Lower leg skin (tissue), 4 donors: ENCODE measurements around the gene TCTN3. TPM values are rescaled to one million over a fixed set of nuclear protein-coding genes. Genes with fewer than 3 reads are reported as not detected.

Source experiments
- DNase-seq, 2 donors: peaks; one replicate each; pipeline ENCODE4 v3.0.0-alpha.2; 2019; ENCODE audit warnings: low spot score in 2 of 2
- H3K4me3 ChIP-seq: fragments of 200-600 bp; sonication (generic); 2 replicates; pipeline ENCODE4 v1.5.1; 2017; ENCODE audit warnings: mild to moderate bottlenecking, low read depth; ENCODE audit not compliant: poor library complexity, severe bottlenecking
- POLR2A ChIP-seq, 2 donors: fragments of 450-650 bp; IDR thresholded peaks; one replicate each; pipeline ENCODE4 v1.6.1; 2016 to 2017; ENCODE audit warnings: antibody characterized with exemption in 2 of 2, mild to moderate bottlenecking in 1 of 2, moderate library complexity in 1 of 2
- WGBS, 2 donors: methylation state at CpG; one replicate each; pipeline ENCODE4 v1.1.5; 2018; 5-methylcytosine and 5-hydroxymethylcytosine counted together
- intact Hi-C: fragments of 100-400 bp; cut with DNase I; formaldehyde crosslinking; loops from one replicate; pipeline ENCODE4 v1.15.0; 2023; ENCODE audit warnings: low total_unique reads
- total RNA-seq, 4 donors: library from RNA; depleted of rRNA; stranded (reverse); fragments of >200 nt; gene quantifications; one replicate each; pipeline ENCODE4 v1.1.0, GENCODE V29; 2016
- TF ChIP-seq, protein P1 (sequence below), 3 donors: fragments of 450-650 bp; IDR thresholded peaks; one replicate each; pipeline ENCODE4 v1.5.1; 2016; ENCODE audit warnings: antibody characterized with exemption in 3 of 3, mild to moderate bottlenecking in 3 of 3, moderate library complexity in 2 of 3

Gene TCTN3
- total RNA-seq, 4 donors from 2014 or later, result 13.6 to 23.1 (median 16.3) TPM

DNA sequence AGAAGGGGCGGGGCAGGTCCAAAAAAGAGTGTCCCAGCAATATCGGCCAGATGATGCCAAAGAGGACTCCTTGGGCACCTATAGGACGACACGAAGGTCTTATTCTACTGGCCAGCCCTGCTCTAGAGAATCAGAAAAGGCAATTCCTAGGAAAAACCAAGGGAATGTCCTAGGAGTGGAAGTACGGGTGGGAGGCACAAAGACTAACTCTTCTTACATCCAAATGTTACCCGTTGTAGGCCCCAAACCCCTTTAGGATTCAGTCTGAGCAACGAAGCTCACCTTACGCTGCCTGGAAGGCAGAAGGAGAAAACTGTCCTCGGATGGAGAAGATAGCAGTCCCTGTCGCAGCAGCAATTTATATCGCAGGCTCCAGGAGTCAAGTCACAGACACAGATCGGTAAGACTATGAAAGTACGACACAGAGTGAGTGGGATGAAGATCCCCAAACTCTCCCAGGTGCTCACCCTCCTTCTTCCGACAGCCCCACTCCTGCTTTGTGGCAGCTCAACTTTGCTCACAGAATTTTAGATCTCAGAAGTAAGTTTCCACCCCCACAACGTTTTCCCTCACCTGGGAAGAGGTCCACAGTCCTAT is 558 bp downstream of the TCTN3 start:
- H3K4me3 ChIP-seq, result peak overlapping the region; percentile 73
- 3 to 7% methylated on average over 14 to 15 of the region's 15 CpGs for WGBS, 2 donors
- intact Hi-C loops, result loop anchor here (10.0 kb wide), 1 partner anchor 152 kb away; no protein-coding TSS in a partner anchor
- TF ChIP-seq, protein P1, sequence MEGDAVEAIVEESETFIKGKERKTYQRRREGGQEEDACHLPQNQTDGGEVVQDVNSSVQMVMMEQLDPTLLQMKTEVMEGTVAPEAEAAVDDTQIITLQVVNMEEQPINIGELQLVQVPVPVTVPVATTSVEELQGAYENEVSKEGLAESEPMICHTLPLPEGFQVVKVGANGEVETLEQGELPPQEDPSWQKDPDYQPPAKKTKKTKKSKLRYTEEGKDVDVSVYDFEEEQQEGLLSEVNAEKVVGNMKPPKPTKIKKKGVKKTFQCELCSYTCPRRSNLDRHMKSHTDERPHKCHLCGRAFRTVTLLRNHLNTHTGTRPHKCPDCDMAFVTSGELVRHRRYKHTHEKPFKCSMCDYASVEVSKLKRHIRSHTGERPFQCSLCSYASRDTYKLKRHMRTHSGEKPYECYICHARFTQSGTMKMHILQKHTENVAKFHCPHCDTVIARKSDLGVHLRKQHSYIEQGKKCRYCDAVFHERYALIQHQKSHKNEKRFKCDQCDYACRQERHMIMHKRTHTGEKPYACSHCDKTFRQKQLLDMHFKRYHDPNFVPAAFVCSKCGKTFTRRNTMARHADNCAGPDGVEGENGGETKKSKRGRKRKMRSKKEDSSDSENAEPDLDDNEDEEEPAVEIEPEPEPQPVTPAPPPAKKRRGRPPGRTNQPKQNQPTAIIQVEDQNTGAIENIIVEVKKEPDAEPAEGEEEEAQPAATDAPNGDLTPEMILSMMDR (IDR thresholded peaks at IDR 0.05), result no peak
- no peak for TF ChIP-seq POLR2A (IDR thresholded peaks at IDR 0.05)
- DNase-seq, result no peak

DNA sequence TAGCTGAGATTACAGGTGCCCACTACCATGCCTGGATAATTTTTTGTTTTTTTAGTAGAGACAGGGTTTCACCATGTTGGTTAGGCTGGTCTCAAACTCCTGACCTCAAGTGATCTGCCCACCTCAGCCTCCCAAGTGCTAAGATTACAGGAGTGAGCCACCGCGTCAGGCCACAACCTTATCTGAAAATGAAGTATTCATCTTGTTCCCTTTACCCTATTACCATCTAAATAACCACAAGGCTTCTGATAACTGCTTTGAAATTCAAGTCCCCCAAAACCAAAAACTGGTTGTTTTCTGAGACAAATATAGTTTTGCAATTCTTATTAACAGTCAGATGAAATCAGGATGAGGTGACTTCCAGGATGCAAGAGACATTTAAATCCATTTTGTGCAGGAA is 2.4 kb downstream of the TCTN3 start:
- intact Hi-C loops, result loop anchor here (10.0 kb wide), 1 partner anchor 154 kb away; no protein-coding TSS in a partner anchor
- TF ChIP-seq, protein P1 (IDR thresholded peaks at IDR 0.05), result no peak
- TF ChIP-seq POLR2A (IDR thresholded peaks at IDR 0.05), result no peak
- DNase-seq, result no peak
- H3K4me3 ChIP-seq, result no peak overlapping the region
- WGBS, 2 donors, result 88 to 93% methylated on average over 2 of the region's 2 CpGs

DNA sequence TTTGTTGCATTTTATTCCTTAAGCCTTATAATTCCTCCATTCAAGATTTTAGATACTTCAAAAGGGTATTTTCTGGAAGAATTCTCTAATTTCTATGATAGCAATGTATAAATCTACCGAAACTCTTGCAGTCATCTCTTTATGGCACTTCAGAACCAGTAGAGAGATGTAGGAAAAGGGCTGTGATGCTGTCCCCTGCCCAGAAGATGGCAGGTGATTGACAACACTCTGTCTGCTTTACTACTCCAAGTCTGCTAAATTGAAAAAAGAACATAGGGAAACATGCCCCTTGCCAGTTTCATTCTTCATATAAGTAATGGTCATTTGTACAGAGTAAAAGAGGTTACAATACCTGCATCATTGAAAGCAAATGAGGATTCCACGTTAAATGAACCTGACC is 5.1 kb downstream of the TCTN3 start:
- 51 to 65% methylated on average over 2 of the region's 2 CpGs for WGBS, 2 donors
- intact Hi-C loops, result no loop called here
- no peak for DNase-seq
- no peak for TF ChIP-seq POLR2A (IDR thresholded peaks at IDR 0.05)
- TF ChIP-seq, protein P1 (IDR thresholded peaks at IDR 0.05), result no peak
- no peak overlapping the region for H3K4me3 ChIP-seq

DNA sequence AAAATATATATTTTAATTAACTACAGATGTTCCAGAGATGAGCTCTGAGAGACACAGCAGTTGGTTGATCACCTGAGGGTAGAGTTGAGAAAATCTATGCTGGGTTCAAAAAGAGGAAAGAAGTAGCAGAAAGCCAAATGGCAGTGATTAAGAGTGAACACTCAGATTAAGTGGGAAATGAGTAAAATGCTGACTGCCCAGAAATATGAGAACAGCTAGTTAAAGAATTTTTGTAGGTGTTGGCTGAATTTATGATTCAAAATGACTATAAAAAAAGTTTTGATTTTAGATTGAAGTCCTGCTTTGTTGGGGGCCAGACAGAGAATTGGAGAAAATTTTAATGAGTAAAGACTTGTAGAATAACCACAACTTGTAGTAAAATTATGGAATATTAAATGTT is 9.8 kb downstream of the TCTN3 start:
- no peak for DNase-seq
- intact Hi-C loops, result no loop called here

DNA sequence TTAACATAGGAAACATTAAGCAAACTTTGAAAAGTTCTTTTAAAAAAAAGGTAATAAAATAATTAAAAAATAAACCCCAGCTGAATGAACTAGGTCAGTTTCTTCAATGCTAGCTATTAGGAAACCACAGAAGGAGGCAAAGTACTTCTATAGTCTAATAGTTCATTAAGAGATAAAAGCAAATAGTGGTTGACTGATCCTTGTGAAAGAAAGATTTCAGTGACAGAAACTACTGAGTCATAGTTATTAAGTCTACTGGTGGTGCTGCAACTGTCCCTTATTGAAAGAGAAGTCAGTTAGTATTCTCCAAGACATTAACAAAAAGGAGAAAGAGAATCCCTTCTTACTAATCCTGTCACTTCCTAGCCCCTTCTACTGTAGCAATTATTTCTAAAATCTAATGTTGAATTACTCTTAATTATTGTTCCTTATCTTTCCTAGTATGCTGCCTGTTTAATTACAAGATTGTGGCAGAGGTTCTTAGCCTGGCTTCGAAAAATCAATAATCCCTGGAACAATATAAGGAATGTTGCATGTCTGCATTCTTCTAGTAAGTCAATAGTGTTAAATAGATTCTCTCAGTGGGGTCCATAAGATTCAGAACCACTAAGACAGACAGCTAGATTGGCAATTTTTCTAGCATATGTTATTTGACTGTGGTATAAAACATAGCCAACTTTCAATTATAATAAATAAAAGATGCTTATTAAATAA is 18.2 kb downstream of the TCTN3 start:
- 49 to 50% methylated on average over 1 of the region's 1 CpG for WGBS, 2 donors
- TF ChIP-seq, protein P1 (IDR thresholded peaks at IDR 0.05), result no peak
- no peak for TF ChIP-seq POLR2A (IDR thresholded peaks at IDR 0.05)
- no peak overlapping the region for H3K4me3 ChIP-seq
- intact Hi-C loops, result no loop called here
- no peak for DNase-seq

More for the DNA sequence above, 9.8 kb downstream of the TCTN3 start:
- no peak overlapping the region for H3K4me3 ChIP-seq
- TF ChIP-seq POLR2A (IDR thresholded peaks at IDR 0.05), result no peak
- TF ChIP-seq, protein P1 (IDR thresholded peaks at IDR 0.05), result no peak
